Measurements from ENCODE around the gene SH3GLB1. TPM values are rescaled to one million over a fixed set of nuclear protein-coding genes. Genes with fewer than 3 reads are reported as not detected.
"Not testable (repeated sequence)": the region's sequence is repeated elsewhere in the genome, so short reads cannot be mapped to it uniquely, and the experiment has no call there.

Gene SH3GLB1
- total RNA-seq, 1 donor from 2014 or later = 28.9 TPM

- intact Hi-C loops (cut with DNase I) = no loop called here
- no peaks in the 10 kb centered on the region for H3K9me3 ChIP-seq
- H3K27ac ChIP-seq = no peak overlapping the region
- H3K36me3 ChIP-seq = no peaks in the 10 kb centered on the region
- H3K4me1 ChIP-seq = no peaks in the 10 kb centered on the region
- DNase-seq (ENCODE audit: low spot score in 2 of 2) = no peak
- no peak overlapping the region for H3K4me3 ChIP-seq
- no peak for TF ChIP-seq CTCF (IDR thresholded peaks at IDR 0.05)
- no peaks in the 10 kb centered on the region for H3K27me3 ChIP-seq
Measured at GRCh38 chr1:86696522-86696921, 7.9 kb upstream of the SH3GLB1 start.

GRCh38 chr1:86699186-86699585 lies 5.2 kb upstream of the SH3GLB1 start:
- Histone ChIP-seq H3K4me3 (no peak overlapping the region), H3K9me3 (no peaks in the 10 kb centered on the region), H3K4me1 (peaks cover 0 to 5% of the 10 kb centered on the region in 2 donors), H3K36me3 (no peaks in the 10 kb centered on the region), H3K27me3 (no peaks in the 10 kb centered on the region), H3K27ac (no peak overlapping the region)
- intact Hi-C loops (cut with DNase I) = no loop called here
- DNase-seq (ENCODE audit: low spot score in 2 of 2) = no peak
- TF ChIP-seq CTCF (IDR thresholded peaks at IDR 0.05) = no peak

- peaks cover 2 to 13% of the 10 kb centered on the region in 2 donors for H3K4me1 ChIP-seq
Measured at GRCh38 chr1:86701731-86702130, 2.6 kb upstream of the SH3GLB1 start.

GRCh38 chr1:86702954-86703494 lies 1.4 kb upstream of the SH3GLB1 start:
- H3K27me3 ChIP-seq; H3K36me3 ChIP-seq; DNase-seq (ENCODE audit: low spot score in 2 of 2); H3K9me3 ChIP-seq; H3K27ac ChIP-seq: not testable (repeated sequence)
- Histone ChIP-seq H3K4me3 (peak overlapping the region in 1 of 2 donors; percentile 90), H3K4me1 (peaks cover 4 to 21% of the 10 kb centered on the region in 2 donors)
- intact Hi-C loops (cut with DNase I) = loop anchor here (10.0 kb wide), 5 partner anchors 262 to 1982 kb away; partner anchors contain the start of genes ODF2L and PKN2

More at GRCh38 chr1:86701731-86702130, 2.6 kb upstream of the SH3GLB1 start:
- no peaks in the 10 kb centered on the region for H3K27me3 ChIP-seq
- H3K4me3 ChIP-seq = no peak overlapping the region
- intact Hi-C loops (cut with DNase I) = loop anchor here (10.0 kb wide), 5 partner anchors 263 to 1983 kb away; partner anchors contain the start of genes ODF2L and PKN2
- no peaks in the 10 kb centered on the region for H3K9me3 ChIP-seq
- no peak for DNase-seq (ENCODE audit: low spot score in 2 of 2)
- no peak for TF ChIP-seq CTCF (IDR thresholded peaks at IDR 0.05)
- H3K36me3 ChIP-seq = no peaks in the 10 kb centered on the region
- no peak overlapping the region for H3K27ac ChIP-seq

- H3K27ac ChIP-seq = peak overlapping the region; percentile 93 to 97
Measured at GRCh38 chr1:86703696-86704457, 499 bp upstream of the SH3GLB1 start.

More at GRCh38 chr1:86703696-86704457, 499 bp upstream of the SH3GLB1 start:
- Histone ChIP-seq H3K36me3 (no peaks in the 10 kb centered on the region), H3K4me1 (peaks cover 4 to 29% of the 10 kb centered on the region in 2 donors), H3K9me3 (no peaks in the 10 kb centered on the region), H3K4me3 (peak overlapping the region; percentile 79 to 90), H3K27me3 (no peaks in the 10 kb centered on the region)
- intact Hi-C loops (cut with DNase I) = loop anchor here (1.0 to 10.0 kb wide), 7 partner anchors 39 to 1981 kb away; partner anchors contain the start of genes HS2ST1, ODF2L, PKN2 and SELENOF
- DNase-seq (ENCODE audit: low spot score in 2 of 2) = peak in 1 of 2 donors; percentile 71
- TF ChIP-seq CTCF (IDR thresholded peaks at IDR 0.05) = no peak

Data from ascending aorta (tissue), 2 donors.